GM12865 (cell line): ENCODE measurements around the gene STAB2.

Experiments used
- DNase-seq: peaks from one replicate; pipeline ENCODE4 v3.0.0; 2010; ENCODE audit warnings: low read depth
- H3K4me3 ChIP-seq: 2 replicates; pipeline ENCODE4 v1.5.1; 2011; ENCODE audit warnings: mild to moderate bottlenecking, low read depth, low read length, control low read depth
- TF ChIP-seq, protein P1 (sequence below): IDR thresholded peaks from 2 replicates; pipeline ENCODE4 v1.5.1; 2011; ENCODE audit warnings: low read length, control low read depth, low read depth, inconsistent platforms; ENCODE audit not compliant: insufficient read depth; ENCODE audit errors: missing control alignments

The STAB2 gene

DNA sequence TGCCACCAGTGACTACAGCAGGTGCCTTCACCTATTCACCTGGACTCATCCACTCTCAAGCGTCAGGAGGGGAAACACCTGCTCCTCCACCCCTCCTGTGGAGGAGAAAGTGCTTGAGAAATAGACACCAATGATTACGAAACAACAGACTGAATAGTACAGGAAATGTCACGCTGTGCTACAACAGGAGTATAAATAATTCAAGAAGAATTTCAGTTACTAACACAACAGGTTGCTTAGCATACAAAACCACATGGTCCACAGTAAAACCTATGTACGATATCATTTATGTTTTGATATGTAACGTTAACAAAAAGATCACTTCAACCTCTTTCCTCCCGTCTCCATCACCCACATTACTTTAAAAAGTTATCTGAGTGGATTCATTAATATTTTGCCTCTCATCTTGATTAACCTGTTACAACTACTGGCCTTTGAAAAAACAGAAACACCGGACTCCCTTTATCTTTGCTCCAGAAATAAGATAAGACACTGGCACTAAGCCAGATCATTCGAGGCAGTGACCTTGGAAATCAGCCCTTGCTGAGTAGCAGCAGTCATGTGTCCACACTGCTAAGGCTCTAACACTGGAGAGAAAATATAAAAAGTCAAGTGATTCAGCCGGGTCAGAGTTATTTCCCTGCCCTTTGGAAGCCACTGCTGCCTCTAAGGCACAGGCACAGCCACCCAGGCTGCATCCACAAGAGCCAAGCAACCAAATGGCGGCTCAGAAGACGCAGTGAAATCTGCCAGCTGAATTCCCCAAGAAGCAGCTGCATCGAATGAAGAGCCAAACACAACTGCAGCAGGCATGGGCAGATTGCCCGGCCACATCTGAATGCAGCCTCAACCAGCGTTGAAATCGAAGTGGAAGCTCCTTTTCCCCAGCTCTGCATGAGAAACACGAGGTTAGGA, 213.0 kb downstream of the STAB2 start:
- TF ChIP-seq, protein P1, sequence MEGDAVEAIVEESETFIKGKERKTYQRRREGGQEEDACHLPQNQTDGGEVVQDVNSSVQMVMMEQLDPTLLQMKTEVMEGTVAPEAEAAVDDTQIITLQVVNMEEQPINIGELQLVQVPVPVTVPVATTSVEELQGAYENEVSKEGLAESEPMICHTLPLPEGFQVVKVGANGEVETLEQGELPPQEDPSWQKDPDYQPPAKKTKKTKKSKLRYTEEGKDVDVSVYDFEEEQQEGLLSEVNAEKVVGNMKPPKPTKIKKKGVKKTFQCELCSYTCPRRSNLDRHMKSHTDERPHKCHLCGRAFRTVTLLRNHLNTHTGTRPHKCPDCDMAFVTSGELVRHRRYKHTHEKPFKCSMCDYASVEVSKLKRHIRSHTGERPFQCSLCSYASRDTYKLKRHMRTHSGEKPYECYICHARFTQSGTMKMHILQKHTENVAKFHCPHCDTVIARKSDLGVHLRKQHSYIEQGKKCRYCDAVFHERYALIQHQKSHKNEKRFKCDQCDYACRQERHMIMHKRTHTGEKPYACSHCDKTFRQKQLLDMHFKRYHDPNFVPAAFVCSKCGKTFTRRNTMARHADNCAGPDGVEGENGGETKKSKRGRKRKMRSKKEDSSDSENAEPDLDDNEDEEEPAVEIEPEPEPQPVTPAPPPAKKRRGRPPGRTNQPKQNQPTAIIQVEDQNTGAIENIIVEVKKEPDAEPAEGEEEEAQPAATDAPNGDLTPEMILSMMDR = no peak
- DNase-seq = no peak
- no peak overlapping the region for H3K4me3 ChIP-seq

DNA sequence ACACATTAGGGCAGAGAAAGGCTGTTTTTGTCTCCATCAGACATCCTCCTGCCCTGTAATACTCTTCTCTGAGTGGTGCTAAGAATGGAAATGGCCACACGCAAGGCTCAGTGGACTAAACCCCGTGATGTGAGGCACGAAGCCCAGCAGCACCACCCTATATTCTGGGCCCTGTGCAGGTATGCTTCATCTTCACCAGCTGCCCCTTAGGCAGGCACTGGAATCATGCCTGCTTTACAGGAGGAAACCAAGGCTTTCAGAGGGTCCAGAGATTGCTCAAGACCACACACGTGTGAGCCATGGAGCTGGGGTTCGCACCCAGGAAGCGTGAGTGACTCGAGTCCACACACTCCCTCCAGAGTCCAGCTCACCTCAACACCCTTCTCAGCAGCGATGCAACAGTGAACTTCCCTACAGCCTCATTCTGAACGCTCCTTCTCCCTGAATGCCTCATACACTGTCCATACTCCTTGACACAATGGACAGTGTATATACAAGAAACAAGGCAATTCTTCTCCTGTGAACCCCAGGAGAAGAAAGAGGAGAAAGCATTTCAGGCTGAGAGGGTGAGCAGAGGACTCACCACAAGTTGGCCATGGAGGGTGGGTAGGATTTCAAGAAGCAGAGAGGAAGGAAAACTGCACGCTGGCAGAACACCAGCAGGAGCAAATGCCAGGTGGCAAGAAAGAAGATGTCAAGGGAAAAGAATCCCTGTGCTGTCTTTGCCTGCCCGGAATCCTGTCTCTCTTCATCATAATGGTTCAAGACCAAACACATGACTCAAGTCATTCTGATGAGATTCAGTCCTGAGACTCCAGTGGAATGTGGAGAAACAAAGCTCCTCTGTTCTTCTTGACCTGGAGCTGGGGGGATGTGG, 214.9 kb downstream of the STAB2 start:
- no peak for DNase-seq
- no peak overlapping the region for H3K4me3 ChIP-seq
- TF ChIP-seq, protein P1 = no peak

DNA sequence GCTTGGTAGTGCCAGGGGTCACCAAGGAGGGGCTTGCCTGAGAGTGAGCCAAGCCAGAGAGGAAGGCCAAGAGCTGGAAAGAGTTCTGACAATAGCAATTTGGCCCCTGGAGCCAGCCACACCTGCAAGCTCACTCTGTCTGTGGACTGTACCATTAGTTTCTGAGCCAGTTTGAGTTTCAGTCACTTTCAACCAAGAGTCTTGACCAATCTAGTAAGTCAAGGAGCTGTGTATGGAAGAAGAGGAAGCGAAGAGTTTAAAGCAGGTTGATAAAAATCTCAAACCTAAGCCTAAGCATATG, 215.5 kb downstream of the STAB2 start:
- TF ChIP-seq, protein P1 = no peak
- H3K4me3 ChIP-seq = no peak overlapping the region
- no peak for DNase-seq

DNA sequence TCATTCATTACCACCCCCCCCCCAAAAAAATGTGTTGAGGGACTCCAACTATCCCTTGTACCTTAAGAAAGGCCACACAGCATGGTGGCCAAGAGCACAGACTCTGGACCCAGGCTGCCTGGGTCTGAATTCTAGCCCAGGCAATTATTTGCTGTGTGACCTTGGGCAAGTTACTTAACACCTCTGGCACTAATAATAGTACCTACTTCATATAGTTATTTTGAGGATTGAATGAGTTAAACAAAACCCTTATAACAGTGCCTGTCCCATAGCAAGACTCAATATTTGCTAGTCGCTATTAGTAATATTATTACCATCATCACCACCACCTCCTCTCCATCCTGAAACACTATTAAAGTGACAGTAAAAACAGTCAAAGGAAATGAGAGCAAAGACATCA, 216.8 kb downstream of the STAB2 start:
- no peak for DNase-seq
- H3K4me3 ChIP-seq = no peak overlapping the region
- TF ChIP-seq, protein P1 = no peak

DNA sequence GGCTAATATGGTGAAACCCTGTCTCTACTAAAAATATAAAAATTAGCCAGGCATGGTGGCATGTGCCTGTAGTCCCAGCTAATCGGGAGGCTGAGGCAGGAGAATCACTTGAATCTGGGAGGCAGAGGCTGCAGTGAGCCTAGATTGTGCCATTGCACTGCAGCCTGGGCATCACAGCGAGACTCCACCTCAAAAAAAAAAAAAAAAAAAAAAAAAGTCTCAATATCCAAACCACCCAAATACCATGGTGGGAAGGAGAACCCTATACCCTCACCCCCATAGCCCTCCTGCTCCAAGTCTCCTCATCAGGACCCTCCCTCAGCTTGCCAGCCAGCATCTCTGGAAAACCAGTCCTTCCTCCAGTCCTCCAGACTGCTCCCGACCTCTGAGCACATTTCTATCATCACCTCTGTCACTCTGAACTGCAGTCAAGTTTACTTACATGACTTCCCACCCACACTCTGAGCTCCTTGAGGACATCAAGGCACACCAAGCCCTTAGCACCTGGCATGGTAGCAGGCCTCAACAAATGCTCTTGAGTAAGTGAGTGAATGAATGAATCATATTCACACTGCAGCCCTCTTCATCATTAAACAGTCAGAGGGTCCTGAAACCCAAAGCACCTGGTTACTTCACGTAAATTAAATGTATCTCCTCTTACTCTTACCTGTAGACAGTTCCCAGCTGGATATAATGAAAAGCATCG, 218.7 kb downstream of the STAB2 start:
- no peak for DNase-seq
- TF ChIP-seq, protein P1 = no peak
- no peak overlapping the region for H3K4me3 ChIP-seq

DNA sequence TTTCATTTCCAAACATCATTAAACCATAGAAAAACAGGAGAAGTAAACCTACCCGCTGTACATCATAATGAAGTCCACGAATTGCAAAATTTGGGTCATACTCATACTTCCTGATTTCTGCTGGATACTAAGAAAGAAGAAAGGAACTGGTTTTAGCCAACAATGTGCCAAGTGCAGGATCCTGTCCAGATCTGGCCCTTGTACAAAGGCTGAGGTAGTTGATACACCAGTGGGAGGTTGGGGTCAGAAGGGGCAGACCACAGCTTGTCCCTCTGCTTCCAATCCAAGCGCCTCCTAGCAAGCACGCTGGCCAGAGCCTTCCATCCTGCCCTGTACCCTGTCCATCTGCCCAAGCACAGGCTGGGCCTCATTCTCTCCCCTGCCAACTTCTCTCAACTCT, 219.7 kb downstream of the STAB2 start:
- no peak overlapping the region for H3K4me3 ChIP-seq
- TF ChIP-seq, protein P1 = no peak
- no peak for DNase-seq
